ENCODE results near the gene TEAD4.

Gene TEAD4

DNA sequence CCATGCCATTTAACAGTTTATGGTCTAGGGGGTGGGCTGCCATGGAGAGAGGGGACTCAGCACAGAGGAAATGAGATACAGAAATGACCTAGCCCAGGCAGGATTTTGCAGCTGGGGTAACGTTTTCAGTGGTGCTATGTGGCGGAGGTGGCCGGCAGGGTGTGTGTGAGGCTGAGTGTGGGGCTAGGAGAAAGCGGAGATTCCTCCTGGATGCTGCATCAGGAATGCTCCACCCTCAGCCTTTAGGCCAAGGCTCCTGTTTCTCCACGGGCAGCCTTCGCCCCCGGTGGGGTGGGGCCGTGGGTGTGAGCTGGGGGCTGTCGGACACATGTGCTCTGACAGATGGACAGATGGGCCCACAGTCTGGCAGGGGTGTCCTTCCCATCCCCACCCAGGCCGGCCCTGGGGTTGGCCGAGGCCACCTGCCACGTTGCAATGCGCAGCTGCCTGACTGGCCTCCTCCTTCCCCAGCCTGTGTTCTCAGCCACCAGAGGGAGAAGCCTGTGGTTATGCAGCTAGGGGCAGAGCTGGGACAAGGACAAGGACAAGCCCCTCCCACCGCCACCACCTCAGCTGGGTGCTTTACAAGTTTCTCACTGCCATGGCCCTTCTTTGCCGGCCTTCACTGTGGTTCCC, 44.3 kb downstream of the TEAD4 start:
- no peak for DNase-seq

DNA sequence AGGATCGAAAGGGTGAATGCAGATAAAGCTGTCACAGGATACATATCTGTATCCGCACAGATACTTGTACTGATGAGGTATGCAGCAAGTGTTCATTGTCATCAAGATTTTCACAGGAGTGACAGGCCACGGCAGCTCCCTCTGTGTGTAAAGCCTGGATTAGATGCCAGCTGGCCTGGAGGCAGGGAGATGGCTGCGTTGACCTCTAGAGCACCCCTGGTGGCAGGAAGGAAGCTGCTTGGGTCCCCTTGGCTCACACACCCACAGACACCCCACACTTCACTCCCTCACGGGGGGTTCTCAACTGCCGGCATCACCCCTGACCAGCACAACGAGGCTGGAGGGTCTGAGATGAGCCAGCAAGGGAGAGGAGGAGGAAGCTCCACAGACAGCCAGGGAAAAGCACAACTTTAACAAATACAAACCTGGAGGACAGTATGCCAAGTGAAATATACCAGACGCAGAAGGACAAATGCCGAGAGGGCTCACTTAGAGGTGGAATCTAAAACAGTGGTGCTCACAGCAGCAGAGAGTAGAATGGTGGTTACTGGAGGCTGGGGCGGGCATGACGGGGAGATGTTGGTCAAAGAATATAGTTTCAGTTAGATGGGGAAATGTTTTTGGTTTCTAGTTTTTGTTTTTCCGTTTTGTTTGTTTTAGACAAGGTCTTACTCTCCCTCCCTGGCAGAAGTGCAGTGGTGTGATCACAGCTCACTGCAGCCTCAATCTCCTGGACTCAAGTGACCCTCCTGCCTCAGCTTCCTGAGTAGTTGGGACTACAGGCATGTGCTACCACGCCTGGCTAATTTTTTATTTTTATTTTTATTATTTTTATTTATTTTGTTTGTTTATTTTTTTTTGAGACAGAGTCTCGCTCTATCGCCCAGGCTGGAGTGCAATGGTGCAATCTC, 45.7 kb downstream of the TEAD4 start:
- DNase-seq, result no peak

DNA sequence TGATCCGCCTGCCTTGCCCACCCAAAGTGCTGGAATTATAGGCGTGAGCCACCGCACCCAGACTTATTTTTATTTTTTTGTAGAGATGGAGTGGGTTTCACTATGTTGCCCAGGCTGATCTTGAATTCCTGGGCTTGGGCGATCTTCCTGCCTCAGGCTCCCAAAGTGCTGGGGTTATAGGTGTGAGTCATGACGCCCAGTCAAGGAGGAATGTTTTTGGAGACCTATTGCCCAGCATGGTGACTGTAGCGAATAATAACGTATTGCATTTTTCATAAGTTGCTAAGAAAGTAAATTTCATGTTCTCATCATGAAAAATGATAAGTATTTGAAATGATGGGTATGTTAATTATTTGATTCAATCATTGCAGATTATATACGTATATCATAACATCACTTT, 46.5 kb downstream of the TEAD4 start:
- no peak for DNase-seq

DNA sequence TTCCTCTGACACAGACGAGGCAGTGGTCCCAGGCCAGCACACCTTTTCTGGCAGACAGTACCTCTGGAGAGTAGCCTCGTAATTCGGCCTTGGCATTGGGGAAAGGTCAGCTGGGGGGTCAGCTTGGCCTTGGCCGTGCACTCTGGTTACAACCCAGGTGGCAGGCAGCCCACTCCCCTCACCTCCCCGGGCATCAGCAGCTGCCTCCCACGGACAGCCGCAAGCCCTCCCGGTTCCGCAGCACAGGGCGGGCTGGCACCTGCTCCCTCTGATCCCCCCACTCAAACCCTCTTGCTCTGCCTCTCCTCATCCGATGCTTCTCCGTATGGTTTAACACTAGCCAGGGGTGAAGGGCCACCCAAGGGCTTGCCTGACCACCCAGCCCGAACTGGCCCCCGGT, 50.6 kb downstream of the TEAD4 start:
- no peak for DNase-seq

DNA sequence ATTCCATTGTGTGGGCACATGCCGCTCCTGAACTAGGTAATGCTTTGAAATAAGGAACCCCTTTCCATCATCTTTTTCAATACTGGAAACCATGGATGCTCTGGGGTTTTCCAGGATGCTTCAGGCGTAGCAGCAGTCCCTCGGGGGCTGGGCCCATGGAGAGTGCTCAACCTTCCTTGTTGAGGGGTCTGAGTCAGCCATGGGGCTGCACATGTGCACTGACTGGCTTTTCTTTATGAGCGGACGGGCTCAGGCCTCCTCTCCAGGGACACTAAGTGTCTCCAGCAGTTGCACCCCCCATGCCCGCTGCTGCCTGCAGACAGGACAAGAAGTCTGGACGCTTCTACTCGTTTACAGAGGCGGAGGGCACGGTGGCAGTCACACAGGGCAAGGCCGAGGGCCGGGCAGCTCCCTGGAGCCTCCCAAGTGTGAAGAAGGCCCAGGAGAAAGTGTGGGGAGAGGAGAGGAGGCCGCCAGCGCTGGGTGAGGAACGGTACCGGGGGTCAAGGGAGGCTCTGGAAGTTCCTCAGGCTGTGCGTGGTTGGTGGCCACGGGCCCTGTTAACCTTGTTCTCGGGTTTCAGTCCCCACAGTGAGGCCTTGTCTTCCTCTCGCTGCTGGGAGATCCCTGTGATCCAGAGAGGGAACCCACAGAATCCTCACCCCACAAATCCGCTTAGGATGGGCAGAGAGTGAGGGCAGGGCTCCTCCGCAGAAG, 51.2 kb downstream of the TEAD4 start:
- DNase-seq, result no peak

DNA sequence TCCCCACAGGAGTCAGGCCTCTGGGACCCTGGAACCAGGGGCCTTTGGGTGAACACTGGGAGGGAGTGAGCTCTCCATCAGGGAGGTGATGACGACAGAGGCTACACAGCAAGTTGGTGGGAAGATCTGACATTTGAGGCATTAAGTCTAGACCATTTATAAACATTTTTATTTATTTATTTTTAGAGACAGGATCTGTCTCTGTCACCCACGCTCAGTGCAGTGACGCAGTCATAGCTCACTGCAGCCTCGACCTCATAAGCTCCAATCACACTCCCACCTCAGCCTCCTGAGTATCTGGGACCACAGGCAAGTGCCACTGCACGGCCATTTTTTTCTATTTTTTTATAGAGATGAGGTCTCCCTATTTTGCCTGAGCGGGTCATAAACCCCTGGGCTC, 53.6 kb downstream of the TEAD4 start:
- no peak for DNase-seq

DNA sequence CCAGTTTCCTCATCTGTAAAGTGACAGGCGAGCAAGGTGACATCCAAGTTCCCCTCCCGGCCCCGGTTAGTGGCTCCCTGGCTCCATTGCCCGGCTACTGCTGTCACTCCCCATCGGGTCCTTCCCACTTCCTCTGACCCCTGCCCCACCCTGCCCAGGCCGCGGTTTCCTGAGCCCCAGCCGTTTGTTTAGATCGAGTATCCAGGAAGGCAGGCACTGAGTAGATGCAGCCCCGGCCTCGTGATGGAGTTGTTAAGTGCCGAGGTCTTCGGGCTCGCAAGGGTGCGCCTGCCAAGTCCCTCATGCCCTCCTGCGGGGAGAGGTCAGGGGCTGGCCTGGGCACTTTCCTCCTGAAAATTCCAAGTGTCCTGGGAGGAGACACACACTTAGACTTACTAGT, 55.4 kb downstream of the TEAD4 start:
- DNase-seq, result no peak

DNA sequence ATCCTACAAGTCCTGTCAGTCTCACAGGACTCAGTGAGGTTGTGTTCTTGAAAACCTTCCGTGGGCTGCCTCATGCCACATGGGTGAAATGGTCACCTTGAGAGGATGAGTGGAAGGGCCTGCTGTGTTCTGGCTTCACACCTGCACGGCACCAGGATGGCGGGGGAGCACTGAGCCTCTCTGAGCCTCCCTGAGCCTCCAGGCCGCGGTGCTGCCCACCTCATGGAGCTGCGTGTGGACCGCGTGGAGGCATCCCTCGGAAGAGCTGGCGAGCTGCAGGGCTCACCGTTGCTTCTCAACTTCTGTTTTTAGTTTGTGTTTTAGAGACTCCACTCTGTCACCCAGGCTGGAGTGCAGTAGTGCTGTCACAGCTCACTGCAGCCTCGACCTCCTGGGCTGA, 56.2 kb downstream of the TEAD4 start:
- no peak for DNase-seq

DNA sequence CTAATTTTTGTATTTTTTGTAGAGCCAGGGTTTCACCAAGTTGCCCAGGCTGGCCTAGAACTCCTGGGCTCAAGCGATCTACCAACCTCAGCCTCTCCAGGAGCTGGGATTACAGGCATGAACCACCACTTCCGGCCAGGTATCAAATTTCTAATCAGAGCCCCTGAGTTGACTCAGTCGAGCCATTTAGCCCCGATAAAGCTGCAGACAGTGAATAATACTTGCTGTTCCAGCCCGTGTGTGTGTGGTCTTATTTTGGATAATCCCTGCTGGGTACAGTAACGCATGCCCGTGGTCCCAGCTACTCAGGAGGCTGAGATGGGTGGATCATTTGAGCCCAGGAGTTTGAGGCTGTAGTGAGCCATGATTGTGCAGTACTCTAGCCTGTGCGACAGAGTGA, 57.0 kb downstream of the TEAD4 start:
- DNase-seq, result no peak

DNA sequence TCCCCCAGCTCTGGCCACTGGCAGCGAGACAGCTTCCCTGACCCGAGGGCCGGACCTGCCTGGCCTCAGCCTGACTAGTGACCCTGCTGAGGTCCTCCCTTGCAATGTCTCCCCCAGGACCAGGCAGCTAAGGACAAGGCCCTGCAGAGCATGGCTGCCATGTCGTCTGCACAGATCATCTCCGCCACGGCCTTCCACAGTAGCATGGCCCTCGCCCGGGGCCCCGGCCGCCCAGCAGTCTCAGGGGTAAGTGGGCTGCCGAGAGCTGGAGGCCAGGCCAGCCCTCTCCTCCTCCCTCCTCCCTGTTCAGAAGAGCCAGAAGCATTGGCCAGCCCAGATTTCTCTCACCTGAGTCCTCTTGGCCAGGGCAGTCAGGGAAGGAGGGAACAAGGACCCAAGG, 58.1 kb downstream of the TEAD4 start:
- DNase-seq, result no peak

DNA sequence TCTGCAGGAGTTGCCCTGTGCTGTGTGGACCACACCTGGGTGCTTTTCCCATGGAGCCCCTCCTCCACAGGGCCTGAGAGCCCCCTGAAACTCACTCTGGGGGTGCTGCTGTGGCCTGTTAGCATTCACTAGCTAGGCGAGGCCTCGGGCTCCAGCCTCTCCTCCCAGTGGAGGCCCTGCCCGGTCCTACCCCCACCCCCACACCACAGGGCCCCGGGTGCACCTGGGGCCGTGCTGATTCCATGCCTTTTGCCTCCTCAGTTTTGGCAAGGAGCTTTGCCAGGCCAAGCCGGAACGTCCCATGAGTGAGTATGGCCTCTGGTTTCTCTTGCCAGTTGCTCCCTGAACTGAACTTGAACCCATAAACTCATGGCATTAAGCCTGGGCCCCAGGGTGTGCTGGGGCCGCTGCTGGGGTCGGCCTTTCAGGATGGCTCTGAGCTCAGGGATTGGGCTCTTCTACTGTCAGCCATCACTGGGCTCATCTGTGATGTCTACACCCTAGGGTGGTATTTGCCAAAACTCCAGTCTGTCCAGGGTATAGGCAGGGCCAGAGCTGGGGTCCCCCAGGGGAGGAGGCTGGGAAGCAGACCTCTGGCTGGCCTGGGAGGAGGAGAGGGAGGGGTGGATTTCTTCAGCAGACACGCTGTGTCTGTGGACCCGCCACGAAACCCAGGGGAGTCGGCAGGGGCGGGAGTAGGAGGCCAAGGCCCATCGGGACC, 59.2 kb downstream of the TEAD4 start:
- DNase-seq, result no peak

DNA sequence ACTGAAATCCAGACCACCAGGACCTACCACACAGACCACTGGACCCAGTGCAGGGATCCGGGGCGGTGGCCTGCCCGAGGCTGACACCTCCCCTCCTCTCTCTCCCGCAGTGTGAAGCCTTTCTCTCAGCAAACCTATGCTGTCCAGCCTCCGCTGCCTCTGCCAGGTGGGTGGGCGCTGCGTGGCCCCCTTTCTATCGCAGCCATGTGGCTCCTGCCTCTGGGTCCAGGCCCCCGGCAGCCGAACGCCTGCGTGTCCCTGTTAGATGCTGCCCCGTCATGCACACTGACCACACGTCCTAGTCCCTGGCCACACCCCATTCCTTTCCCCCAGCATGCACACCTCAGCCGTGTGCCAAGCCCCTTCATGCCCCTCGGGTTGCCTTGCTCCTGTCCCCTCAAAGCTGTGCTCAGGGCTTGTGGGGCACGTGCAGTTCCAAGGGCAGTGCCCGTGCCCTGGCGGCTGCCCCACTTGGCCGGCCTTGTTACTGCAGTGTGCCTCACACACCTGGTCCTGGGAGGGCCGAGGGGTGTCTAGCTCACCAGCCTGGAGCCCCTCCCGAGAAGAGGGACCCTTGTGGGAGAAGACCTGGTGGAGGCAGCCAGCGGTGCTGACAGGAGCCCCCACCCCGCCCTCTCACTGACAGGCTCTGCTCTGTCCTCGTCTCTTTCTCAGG, 59.9 kb downstream of the TEAD4 start:
- no peak for DNase-seq

DNA sequence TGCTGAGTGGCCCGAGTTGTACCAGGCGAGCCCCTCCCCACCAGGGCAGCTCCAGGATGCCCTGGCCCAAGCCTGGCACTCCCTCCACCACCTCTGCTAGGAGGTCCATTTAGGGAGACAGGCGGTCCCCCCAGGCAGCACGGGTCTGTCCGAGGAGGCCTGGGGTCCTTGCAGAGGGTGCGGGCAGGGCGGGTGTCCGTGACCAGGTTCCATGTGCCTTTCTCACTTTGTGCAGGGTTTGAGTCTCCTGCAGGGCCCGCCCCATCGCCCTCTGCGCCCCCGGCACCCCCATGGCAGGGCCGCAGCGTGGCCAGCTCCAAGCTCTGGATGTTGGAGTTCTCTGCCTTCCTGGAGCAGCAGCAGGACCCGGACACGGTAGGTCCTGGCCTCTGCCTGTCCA, 61.2 kb downstream of the TEAD4 start:
- no peak for DNase-seq

DNA sequence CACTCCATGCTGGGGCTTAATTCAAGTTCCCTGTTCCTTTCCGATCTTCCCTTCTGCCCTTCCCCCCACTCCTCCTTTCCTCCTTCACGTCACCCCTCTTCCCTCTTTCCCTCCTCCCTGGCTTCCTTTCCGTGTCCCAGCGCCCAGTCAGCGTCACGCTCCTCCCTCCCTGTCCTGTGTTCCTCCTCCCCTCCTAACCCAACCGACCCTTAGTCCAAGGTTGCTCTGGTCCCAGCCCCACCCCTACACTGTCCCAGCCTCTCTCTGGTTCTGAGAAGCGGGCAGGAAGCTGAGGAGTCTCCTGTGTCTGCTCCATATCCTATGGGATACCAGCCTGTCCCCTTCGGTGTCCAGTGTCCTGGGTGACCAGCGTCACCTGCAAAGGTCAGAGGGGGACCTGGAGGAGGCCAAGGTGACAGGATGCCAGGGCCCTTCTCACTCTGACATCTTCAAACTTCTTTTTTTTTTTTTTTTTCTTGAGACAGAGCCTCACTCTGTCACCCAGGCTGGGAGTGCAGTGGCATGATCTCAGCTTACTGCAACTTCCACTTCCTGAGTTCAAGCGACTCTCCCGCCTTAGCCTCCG, 61.7 kb downstream of the TEAD4 start:
- no peak for DNase-seq

DNA sequence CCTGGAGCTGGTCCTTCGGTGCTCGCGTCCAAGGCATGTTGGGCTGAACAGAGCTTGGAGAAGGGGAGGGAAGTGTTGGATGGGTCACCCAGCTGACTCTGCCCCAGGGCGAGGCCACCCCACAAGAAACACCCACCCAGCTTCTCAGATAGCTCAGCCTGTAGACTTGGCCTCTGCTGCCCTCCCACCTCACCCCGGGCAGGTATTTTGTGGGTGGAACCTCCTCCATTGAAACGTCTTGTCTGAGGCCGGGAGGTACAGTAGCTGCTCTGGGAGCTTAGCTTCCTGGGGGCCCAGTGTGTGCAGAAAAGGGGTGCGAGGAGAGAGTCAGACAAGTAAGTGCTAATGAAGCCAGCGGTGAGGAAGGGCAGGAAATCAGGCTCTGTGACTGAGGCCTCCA, 63.2 kb downstream of the TEAD4 start:
- no peak for DNase-seq

DNA sequence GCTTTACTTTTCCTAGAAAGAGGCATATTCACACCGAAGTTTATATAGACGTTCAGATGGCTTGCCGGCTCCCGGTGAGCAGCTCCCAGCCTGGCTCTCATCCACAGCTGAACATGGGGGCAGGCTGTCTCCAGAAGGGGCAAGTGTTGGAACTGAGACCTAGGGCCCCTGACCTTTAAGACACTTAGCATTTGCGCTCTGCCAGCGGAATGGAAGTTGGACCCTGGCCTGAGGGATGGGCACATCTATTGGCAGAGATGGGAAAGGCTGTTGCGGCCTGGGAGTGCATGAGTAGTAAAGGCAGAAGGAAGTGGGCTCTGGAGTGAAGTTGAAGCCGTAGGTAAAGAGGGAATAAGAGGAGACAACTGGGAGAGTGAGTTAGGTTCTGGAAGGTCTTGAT, 63.8 kb downstream of the TEAD4 start:
- no peak for DNase-seq

DNA sequence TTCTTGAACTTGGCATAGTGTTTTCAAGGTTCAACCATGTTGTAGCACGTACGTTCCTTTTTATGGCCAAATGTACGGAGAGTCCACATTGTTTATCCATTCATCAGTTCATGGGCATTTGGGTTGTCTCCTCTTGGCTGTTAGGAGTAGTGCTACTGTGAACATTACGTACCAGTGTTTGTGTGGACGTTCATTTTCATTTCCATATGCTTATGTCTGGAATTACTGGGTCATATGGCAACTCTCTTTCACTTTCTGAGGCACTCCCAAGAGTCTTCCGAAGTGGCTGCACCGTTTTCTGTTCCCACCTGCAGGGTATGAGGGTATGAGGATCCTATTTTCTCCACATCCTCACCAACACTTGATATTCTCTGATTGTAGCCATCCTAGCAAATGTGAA, 68.9 kb downstream of the TEAD4 start:
- no peak for DNase-seq

DNA sequence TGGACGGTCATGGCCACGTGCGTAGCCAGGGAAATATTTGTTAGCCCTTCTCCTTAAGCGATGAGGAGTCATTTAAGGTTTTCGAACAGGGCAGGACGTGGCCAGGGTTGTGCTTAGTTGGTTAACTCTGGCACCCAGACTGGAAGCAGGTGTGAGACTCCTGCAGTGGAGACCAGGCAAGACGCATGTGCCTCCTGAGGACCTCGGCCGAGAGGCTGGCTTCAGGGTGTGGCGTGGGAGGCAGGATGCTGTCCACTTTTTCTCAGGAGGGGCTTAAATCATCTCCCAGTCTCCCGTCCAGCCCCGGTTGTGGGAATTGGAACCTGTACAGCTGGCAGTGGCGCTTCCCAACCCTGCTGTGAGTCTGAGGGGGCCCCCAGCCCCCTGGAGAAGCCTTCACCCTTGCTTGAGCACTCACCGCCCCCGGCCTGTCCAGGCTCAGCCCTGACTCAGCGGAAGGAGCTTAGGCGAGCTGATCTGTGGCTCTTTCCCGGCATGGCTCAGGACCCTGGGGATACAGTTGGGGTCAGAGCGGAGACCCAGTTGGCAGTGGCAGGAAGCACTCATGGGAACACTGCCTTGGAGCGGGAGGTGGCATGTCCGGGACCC, 71.7 kb downstream of the TEAD4 start:
- DNase-seq, result no peak

DNA sequence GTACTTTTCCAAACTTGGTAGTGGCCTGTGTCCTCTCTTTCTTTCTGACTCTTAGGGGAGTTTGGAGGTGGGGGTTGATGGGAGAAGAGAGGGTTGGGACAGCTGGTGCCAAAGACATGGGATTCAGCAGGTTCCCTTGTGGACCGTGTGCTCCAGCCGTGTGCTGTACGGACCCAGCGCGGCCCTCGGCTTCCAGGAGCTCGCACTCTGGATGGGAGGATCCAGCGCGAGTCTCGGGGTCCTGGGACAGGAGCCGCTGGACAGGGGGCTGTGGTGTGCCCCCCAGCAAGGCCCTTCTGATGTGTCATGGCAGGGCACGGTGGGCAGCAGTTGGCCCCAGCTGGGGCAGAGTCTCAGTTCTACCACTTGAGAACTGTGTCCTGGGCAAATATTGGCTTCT, 73.0 kb downstream of the TEAD4 start:
- DNase-seq, result no peak

DNA sequence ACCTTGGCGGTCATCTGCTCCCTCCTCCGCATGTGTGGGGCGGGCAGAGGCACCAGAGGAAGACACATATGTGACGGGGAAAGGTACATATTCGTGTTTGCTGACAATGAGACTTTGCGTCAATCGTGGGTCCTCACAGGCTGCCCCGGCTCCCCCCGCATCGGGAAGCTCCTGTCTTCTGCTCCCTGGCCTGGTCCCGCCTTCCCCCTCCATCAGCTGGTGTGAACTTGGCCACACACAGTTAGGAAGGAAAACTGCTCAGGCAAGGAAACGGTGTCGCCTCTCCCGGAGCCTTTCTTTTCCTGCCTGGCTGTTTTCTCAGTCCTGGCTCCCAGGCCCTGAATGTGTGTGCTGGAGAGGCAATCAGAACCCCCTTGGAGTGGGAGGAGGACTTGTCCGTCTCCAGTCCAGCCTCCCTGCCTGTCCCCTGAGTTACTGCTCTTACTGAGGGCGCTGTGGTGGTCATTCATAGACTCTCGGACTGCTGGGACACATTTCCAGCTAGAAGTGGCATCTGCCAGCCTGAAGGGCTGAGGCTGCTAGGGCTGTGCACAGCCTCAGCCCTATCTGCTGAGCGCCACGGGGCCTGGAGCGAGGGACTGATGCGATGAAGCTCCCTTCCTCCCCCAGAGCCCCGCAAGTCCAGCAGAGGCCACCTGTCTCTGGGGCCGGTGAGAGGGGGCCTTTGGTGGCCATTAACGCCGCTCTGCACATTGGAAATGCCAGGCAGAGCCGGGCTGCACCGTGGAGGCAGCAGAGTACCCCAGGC, 73.8 kb downstream of the TEAD4 start:
- DNase-seq, result no peak

DNA sequence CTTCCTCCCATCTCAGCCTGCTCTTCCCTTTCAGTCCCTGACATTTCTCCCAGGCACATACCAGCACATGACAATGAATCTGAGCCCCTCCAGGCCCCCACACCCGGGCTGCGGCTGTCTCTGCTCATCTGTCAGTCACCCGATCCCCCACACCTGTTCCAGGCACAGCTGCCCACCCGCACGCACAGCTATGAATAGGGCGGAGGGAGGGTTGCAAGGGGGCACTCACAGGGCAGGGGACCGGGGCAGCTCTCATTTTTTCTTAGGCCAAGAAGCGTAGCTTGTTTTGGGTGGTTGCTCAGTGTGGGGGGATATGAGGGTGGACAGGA, 74.3 kb downstream of the TEAD4 start:
- no peak for DNase-seq

Data from suppressor macrophage treated with lipopolysaccharide for 4 hours (primary cell).